HEK293 (cell line): ENCODE data around the gene CANX.
"Not testable (repeated sequence)": the region's sequence is repeated elsewhere in the genome, so short reads cannot be mapped to it uniquely, and the experiment has no call there.

Source experiments
- CTCF ChIA-PET: fragments of 350-600 bp; formaldehyde crosslinking; extraction: SDS; loops from one replicate; lab custom pipeline; 2021; ENCODE audit warnings: antibody characterized with exemption; lab: Yijun Ruan, JAX
- POLR2A ChIA-PET: fragments of 300-600 bp; formaldehyde crosslinking; extraction: SDS; loops from one replicate; lab custom pipeline; 2020; ENCODE audit warnings: antibody characterized with exemption, inconsistent platforms; lab: Yijun Ruan, JAX
- H3K27ac ChIP-seq: fragments of 200-500 bp; sonication (Bioruptor generic); 2 replicates; pipeline ENCODE4 v1.5.1; 2014; ENCODE audit warnings: low read depth, low read length, control low read depth, inconsistent platforms; ENCODE audit errors: extremely low read depth
- H3K36me3 ChIP-seq, 2 experiments: fragments of 200-500 bp in 1 of 2; sonication (Bioruptor generic) in 1 of 2; 1 replicate in 1 of 2; 2 replicates in 1 of 2; pipeline ENCODE4 v1.5.1; 2014 to 2017; ENCODE audit warnings: inconsistent platforms in 2 of 2, low read length in 2 of 2; ENCODE audit not compliant: control insufficient read depth in 2 of 2, insufficient read depth in 1 of 2
- H3K4me1 ChIP-seq: fragments of 200-500 bp; sonication (Bioruptor generic); 2 replicates; pipeline ENCODE4 v1.5.1; 2014; ENCODE audit warnings: mild to moderate bottlenecking, low read length, inconsistent platforms; ENCODE audit not compliant: control insufficient read depth, insufficient read depth
- H3K4me3 ChIP-seq: 2 replicates; pipeline ENCODE4 v1.5.1; 2011; ENCODE audit warnings: low read depth, mild to moderate bottlenecking, control low read depth, low read length, moderate library complexity
- H3K9me3 ChIP-seq: fragments of 200-500 bp; sonication (Bioruptor generic); 2 replicates; pipeline ENCODE4 v1.5.1; 2014; ENCODE audit warnings: low read depth, low read length, inconsistent platforms; ENCODE audit not compliant: control insufficient read depth, insufficient read depth
- HIC1 ChIP-seq: fragments of 450-650 bp; formaldehyde crosslinking; IDR thresholded peaks from 2 replicates; pipeline ENCODE4 v1.5.1; 2016; ENCODE audit warnings: missing biosample characterization, missing genetic modification characterization
- HOXC10 ChIP-seq: sonication (generic); formaldehyde crosslinking; IDR thresholded peaks from 2 replicates; pipeline ENCODE4 v1.8.1; 2023; ENCODE audit warnings: mild to moderate bottlenecking, missing genetic modification reagents
- OVOL3 ChIP-seq: fragments of 450-650 bp; formaldehyde crosslinking; IDR thresholded peaks from 2 replicates; pipeline ENCODE4 v1.5.1; 2016; ENCODE audit warnings: missing biosample characterization, missing genetic modification characterization
- PRDM1 ChIP-seq: fragments of 450-650 bp; formaldehyde crosslinking; IDR thresholded peaks from 2 replicates; pipeline ENCODE4; 2016; ENCODE audit warnings: missing biosample characterization, missing genetic modification characterization
- SCRT2 ChIP-seq: fragments of 450-650 bp; formaldehyde crosslinking; IDR thresholded peaks from 2 replicates; pipeline ENCODE4 v1.5.1; 2016; ENCODE audit warnings: missing biosample characterization, missing genetic modification characterization
- SP3 ChIP-seq: fragments of 450-650 bp; formaldehyde crosslinking; IDR thresholded peaks from 2 replicates; pipeline ENCODE4 v1.5.1; 2016; ENCODE audit warnings: missing biosample characterization, missing genetic modification characterization
- ZBTB20 ChIP-seq: fragments of 450-650 bp; formaldehyde crosslinking; IDR thresholded peaks from 2 replicates; pipeline ENCODE4 v1.5.1; 2016; ENCODE audit warnings: missing biosample characterization, missing genetic modification characterization
- ZBTB44 ChIP-seq: fragments of 450-650 bp; IDR thresholded peaks from 2 replicates; pipeline ENCODE4 v1.5.1; 2018; ENCODE audit warnings: missing biosample characterization, mild to moderate bottlenecking, missing genetic modification characterization
- ZFP69B ChIP-seq: fragments of 450-650 bp; formaldehyde crosslinking; IDR thresholded peaks from 2 replicates; pipeline ENCODE4 v1.5.1; 2016; ENCODE audit warnings: missing biosample characterization, missing genetic modification characterization
- ZIC2 ChIP-seq: fragments of 450-650 bp; formaldehyde crosslinking; IDR thresholded peaks from 2 replicates; pipeline ENCODE4 v1.5.1; 2016; ENCODE audit warnings: missing biosample characterization, missing genetic modification characterization
- ZNF121 ChIP-seq: fragments of 450-650 bp; formaldehyde crosslinking; IDR thresholded peaks from 2 replicates; pipeline ENCODE4 v1.5.1; 2016; ENCODE audit warnings: missing biosample characterization, missing genetic modification characterization
- ZNF138 ChIP-seq: fragments of 450-650 bp; formaldehyde crosslinking; IDR thresholded peaks from 2 replicates; pipeline ENCODE4 v1.5.1; 2016; ENCODE audit warnings: missing biosample characterization, missing genetic modification characterization, borderline replicate concordance
- ZNF221 ChIP-seq: fragments of 450-650 bp; formaldehyde crosslinking; IDR thresholded peaks from 2 replicates; pipeline ENCODE4 v1.5.1; 2017; ENCODE audit warnings: missing biosample characterization, missing genetic modification characterization, borderline replicate concordance
- ZNF23 ChIP-seq: fragments of 450-650 bp; formaldehyde crosslinking; IDR thresholded peaks from 2 replicates; pipeline ENCODE4 v1.5.1; 2016; ENCODE audit warnings: missing biosample characterization, missing genetic modification characterization, borderline replicate concordance
- ZNF311 ChIP-seq: fragments of 450-650 bp; formaldehyde crosslinking; IDR thresholded peaks from 2 replicates; pipeline ENCODE4 v1.5.1; 2017; ENCODE audit warnings: missing biosample characterization, missing genetic modification characterization, borderline replicate concordance
- ZNF366 ChIP-seq: fragments of 450-650 bp; formaldehyde crosslinking; conservative IDR thresholded peaks from 2 replicates; pipeline ENCODE4 v1.5.1; 2016; ENCODE audit warnings: missing biosample characterization, missing genetic modification characterization

The CANX gene

GRCh38 chr5:179696603-179697002 lies 2.2 kb upstream of the CANX start:
- Histone ChIP-seq H3K27ac (no peak overlapping the region), H3K4me1 (no peaks in the 10 kb centered on the region), H3K36me3 (peaks cover 5 to 11% of the 10 kb centered on the region in 2 experiments; a peak in 2 of 3 replicates), H3K4me3 (no peak overlapping the region), H3K9me3 (no peaks in the 10 kb centered on the region)
- ChIA-PET POLR2A (interaction anchor here (0.6 to 1.5 kb wide), 3 partner anchors 63 to 73 kb away, joined by 3 to 8 read pairs (median 3); partner anchors contain the start of gene HNRNPH1), CTCF (interaction anchor here (1.1 kb wide), 1 partner anchor 15 kb away, joined by 3 read pairs; no protein-coding TSS in a partner anchor)
- no peak for TF ChIP-seq ZNF221 (tag by site-specific recombination)
- peak; percentile 46; the same call in 1 of the 2 replicates for TF ChIP-seq ZBTB44 (tag by site-specific recombination)
- TF ChIP-seq ZBTB20: no peak
- no peak for TF ChIP-seq ZIC2 (tag by site-specific recombination)
- TF ChIP-seq ZNF138 (tag by site-specific recombination): no peak
- 0 out of 2 replicates have a peak, but pooled peaks have one; percentile 16 for TF ChIP-seq ZNF366 (tag by site-specific recombination)
- no peak for TF ChIP-seq ZFP69B (tag by site-specific recombination)
- TF ChIP-seq PRDM1 (tag by site-specific recombination): peak; percentile 87
- 0 out of 2 replicates have a peak, but pooled peaks have one; percentile 24 for TF ChIP-seq SCRT2 (tag by site-specific recombination)

- Histone ChIP-seq H3K4me3 (no peak overlapping the region), H3K36me3 (peaks cover 10 to 11% of the 10 kb centered on the region in 2 experiments; a peak in 2 of 3 replicates), H3K27ac (no peak overlapping the region), H3K9me3 (no peaks in the 10 kb centered on the region), H3K4me1 (no peaks in the 10 kb centered on the region)
- TF ChIP-seq OVOL3: no peak
- peak; percentile 97 for TF ChIP-seq ZNF121
- no peak for TF ChIP-seq ZNF23
- TF ChIP-seq HOXC10 (CRISPR knock-in tag): no peak
- no peak for TF ChIP-seq ZNF311 (tag by site-specific recombination)
- no peak for TF ChIP-seq ZBTB20
- TF ChIP-seq HIC1: no peak
- TF ChIP-seq SP3 (tag by site-specific recombination): no peak
- ChIA-PET CTCF (interaction anchor here (1.1 kb wide), 1 partner anchor 16 kb away, joined by 3 read pairs; no protein-coding TSS in a partner anchor), POLR2A (interaction anchor here (0.7 to 1.5 kb wide), 3 partner anchors 12 to 73 kb away, joined by 3 to 8 read pairs (median 4); partner anchors contain the start of gene HNRNPH1)
Observed at GRCh38 chr5:179697108-179697507, 1.7 kb upstream of the CANX start.

- H3K36me3 ChIP-seq: peaks cover 14 to 15% of the 10 kb centered on the region in 2 experiments
- peak overlapping the region; percentile 89; the same call in 1 of the 2 replicates for H3K27ac ChIP-seq
- CTCF ChIA-PET, H3K4me3 ChIP-seq, H3K4me1 ChIP-seq, H3K9me3 ChIP-seq: not testable (repeated sequence)
- POLR2A ChIA-PET: interaction anchor here (0.7 to 1.5 kb wide), 3 partner anchors 12 to 74 kb away, joined by 3 to 8 read pairs (median 4); partner anchors contain the start of gene HNRNPH1
Observed at GRCh38 chr5:179697543-179697942, 1.2 kb upstream of the CANX start.
